EL (cell line): ENCODE data around the gene STRBP.

Source experiments
- DNase-seq: peaks from one replicate; pipeline ENCODE4 v3.0.0-alpha.2; 2016

Gene STRBP

GRCh38 chr9:123121457-123121856 lies 146.9 kb downstream of the STRBP start:
- DNase-seq = no peak

- no peak for DNase-seq
Measured at GRCh38 chr9:123120953-123121352, 147.4 kb downstream of the STRBP start.

GRCh38 chr9:123120131-123120530 lies 148.3 kb downstream of the STRBP start:
- DNase-seq = no peak

- no peak for DNase-seq
Measured at GRCh38 chr9:123119566-123119965, 148.8 kb downstream of the STRBP start.

- DNase-seq = no peak
Measured at GRCh38 chr9:123116036-123116435, 152.3 kb downstream of the STRBP start.

- no peak for DNase-seq
Measured at GRCh38 chr9:123115146-123115913, 153.1 kb downstream of the STRBP start.

- DNase-seq = no peak
Measured at GRCh38 chr9:123113185-123113584, 155.2 kb downstream of the STRBP start.

GRCh38 chr9:123112015-123112975 lies 156.1 kb downstream of the STRBP start:
- DNase-seq = no peak

GRCh38 chr9:123111427-123112014 lies 156.9 kb downstream of the STRBP start:
- DNase-seq = no peak

- no peak for DNase-seq
Measured at GRCh38 chr9:123109540-123110279, 158.7 kb downstream of the STRBP start.

GRCh38 chr9:123108976-123109375 lies 159.4 kb downstream of the STRBP start:
- DNase-seq = no peak

- DNase-seq = no peak
Measured at GRCh38 chr9:123107639-123108285, 160.6 kb downstream of the STRBP start.

GRCh38 chr9:123105490-123105889 lies 162.9 kb downstream of the STRBP start:
- no peak for DNase-seq

GRCh38 chr9:123104807-123105206 lies 163.6 kb downstream of the STRBP start:
- no peak for DNase-seq

- DNase-seq = peak; percentile 22
Measured at GRCh38 chr9:123102375-123103113, 165.8 kb downstream of the STRBP start.

- no peak for DNase-seq
Measured at GRCh38 chr9:123099548-123099947, 168.8 kb downstream of the STRBP start.

GRCh38 chr9:123099042-123099441 lies 169.3 kb downstream of the STRBP start:
- DNase-seq = no peak

- no peak for DNase-seq
Measured at GRCh38 chr9:123098096-123098459, 170.3 kb downstream of the STRBP start.

- no peak for DNase-seq
Measured at GRCh38 chr9:123097430-123098095, 170.8 kb downstream of the STRBP start.

GRCh38 chr9:123096987-123097386 lies 171.4 kb downstream of the STRBP start:
- DNase-seq = no peak

- no peak for DNase-seq
Measured at GRCh38 chr9:123093141-123093540, 175.2 kb downstream of the STRBP start.
